Choroid plexus epithelial cell (primary cell): Measurements from ENCODE around the gene FH.

Experiments used
- DNase-seq: peaks from one replicate; pipeline ENCODE4 v3.0.0-alpha.2; 2010; ENCODE audit warnings: low read depth
- H3K4me3 ChIP-seq: 2 replicates; pipeline ENCODE4 v1.5.1; 2011; ENCODE audit warnings: low read depth, mild to moderate bottlenecking, control low read depth, low read length, moderate library complexity
- CTCF ChIP-seq: conservative IDR thresholded peaks from 2 replicates; pipeline ENCODE4 v1.5.1; 2011; ENCODE audit warnings: low read depth, mild to moderate bottlenecking, control low read depth, inconsistent platforms, low read length, moderate library complexity

Gene FH

GRCh38 chr1:241479294-241479693 lies 40.3 kb downstream of the FH start:
- no peak overlapping the region for H3K4me3 ChIP-seq
- TF ChIP-seq CTCF: no peak
- no peak for DNase-seq

GRCh38 chr1:241475671-241476070 lies 43.9 kb downstream of the FH start:
- peak; percentile 18 for DNase-seq
- no peak for TF ChIP-seq CTCF
- no peak overlapping the region for H3K4me3 ChIP-seq

DNA sequence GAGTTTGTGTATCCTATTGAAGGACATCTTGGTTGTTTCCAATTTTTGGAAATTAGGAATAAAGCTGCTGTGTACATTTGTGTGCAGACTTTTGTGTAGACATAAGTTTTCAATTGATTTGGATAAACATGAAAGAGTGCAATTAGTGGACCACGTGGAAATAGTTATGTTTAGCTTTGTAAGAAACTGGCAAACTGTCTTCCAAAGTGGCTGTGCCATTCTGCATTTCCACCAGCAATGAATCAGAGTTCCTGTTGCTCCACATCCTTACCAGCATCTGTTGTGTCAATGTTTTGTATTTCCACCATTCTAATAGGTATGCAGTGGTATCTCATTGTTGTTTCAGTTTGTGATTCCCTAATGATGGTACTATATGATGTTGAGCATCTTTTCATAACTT lies 46.5 kb downstream of the FH start:
- DNase-seq: no peak
- TF ChIP-seq CTCF: no peak
- no peak overlapping the region for H3K4me3 ChIP-seq

- TF ChIP-seq CTCF: no peak
- DNase-seq: no peak
- H3K4me3 ChIP-seq: no peak overlapping the region
Measured at GRCh38 chr1:241470908-241471590, 48.5 kb downstream of the FH start.

GRCh38 chr1:241470361-241470760 lies 49.2 kb downstream of the FH start:
- no peak overlapping the region for H3K4me3 ChIP-seq
- no peak for TF ChIP-seq CTCF
- no peak for DNase-seq

DNA sequence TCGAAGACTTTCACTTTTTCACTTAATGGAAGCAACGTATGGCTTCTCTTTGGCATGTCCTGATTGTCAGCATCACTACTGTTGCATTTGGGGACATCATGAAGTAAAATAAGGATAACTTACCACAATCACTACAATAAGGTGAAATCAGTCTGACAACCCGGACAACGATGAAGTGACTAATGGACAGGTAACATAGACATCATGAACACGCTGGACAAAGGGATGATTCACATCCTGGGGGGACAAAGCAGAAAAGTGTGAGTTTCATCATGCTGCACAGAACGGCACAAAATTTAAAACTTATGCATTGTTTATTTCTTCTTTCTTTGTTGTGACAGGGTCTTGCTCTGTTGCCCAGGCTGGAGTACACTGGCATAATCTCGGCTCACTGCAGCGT lies 53.9 kb downstream of the FH start:
- TF ChIP-seq CTCF: no peak
- DNase-seq: no peak
- H3K4me3 ChIP-seq: no peak overlapping the region

DNA sequence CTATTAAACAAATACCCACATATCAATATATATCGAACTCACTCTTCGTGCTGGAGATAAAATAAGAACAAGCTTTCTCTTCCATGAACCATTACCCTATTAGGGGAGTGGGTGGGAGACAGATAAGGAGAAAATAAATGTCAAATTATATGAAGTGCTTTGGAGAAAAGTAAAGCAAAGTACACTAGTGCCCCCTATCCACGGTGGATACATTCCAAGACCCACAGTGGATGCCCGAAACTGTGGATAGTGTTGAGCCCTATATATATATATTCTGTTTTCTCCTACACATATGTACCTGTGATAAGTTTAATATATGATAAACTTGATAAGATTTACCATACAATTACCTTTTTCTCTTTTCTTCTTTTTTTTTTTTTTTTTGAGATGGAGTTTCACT lies 54.6 kb downstream of the FH start:
- no peak overlapping the region for H3K4me3 ChIP-seq
- no peak for DNase-seq
- TF ChIP-seq CTCF: no peak
